Astrocyte (in vitro differentiated cells and primary cell): Measurements from ENCODE around the gene SV2A. TPM values are rescaled to one million over a fixed set of nuclear protein-coding genes. Genes with fewer than 3 reads are reported as not detected.

Experiments
- DNase-seq: peaks from one replicate; pipeline ENCODE4 v3.0.0-alpha.2; 2010; ENCODE audit warnings: low read depth
- FAIRE-seq: peaks from 2 replicates; lab custom pipeline; 2011; peaks lifted over from hg19 to GRCh38; lab: Jason Lieb, UNC
- H2AFZ ChIP-seq: 2 replicates; pipeline ENCODE4 v1.6.0; 2012; ENCODE audit warnings: low read depth, low read length, inconsistent platforms
- H3K27ac ChIP-seq: 2 replicates; pipeline ENCODE4 v1.5.1; 2011; ENCODE audit warnings: low read depth, low read length, inconsistent platforms
- H3K27me3 ChIP-seq: 2 replicates; pipeline ENCODE4 v1.6.0; 2011; ENCODE audit warnings: low read length, inconsistent platforms; ENCODE audit not compliant: insufficient read depth
- H3K36me3 ChIP-seq: 2 replicates; pipeline ENCODE4 v1.5.1; 2011; ENCODE audit warnings: low read length, inconsistent platforms; ENCODE audit not compliant: insufficient read depth
- H3K4me1 ChIP-seq: 2 replicates; pipeline ENCODE4 v1.5.1; 2011; ENCODE audit warnings: low read length, inconsistent platforms; ENCODE audit not compliant: insufficient read depth
- H3K4me2 ChIP-seq: 2 replicates; pipeline ENCODE4 v1.6.0; 2012; ENCODE audit warnings: low read length, inconsistent platforms
- H3K4me3 ChIP-seq: 2 replicates; pipeline ENCODE4 v1.5.1; 2011; ENCODE audit warnings: low read depth, mild to moderate bottlenecking, low read length, inconsistent platforms; ENCODE audit not compliant: insufficient read depth
- H3K79me2 ChIP-seq: 2 replicates; pipeline ENCODE4 v1.6.0; 2012; ENCODE audit warnings: mild to moderate bottlenecking, low read length, inconsistent platforms; ENCODE audit not compliant: insufficient read depth
- H3K9ac ChIP-seq: 2 replicates; pipeline ENCODE4 v1.6.0; 2012; ENCODE audit warnings: mild to moderate bottlenecking, low read length, inconsistent platforms
- H3K9me3 ChIP-seq: 2 replicates; pipeline ENCODE4 v1.5.1; 2012; ENCODE audit warnings: low read depth, mild to moderate bottlenecking, low read length, inconsistent platforms; ENCODE audit not compliant: insufficient read depth
- H4K20me1 ChIP-seq: 2 replicates; pipeline ENCODE4 v1.6.0; 2012; ENCODE audit warnings: low read length, inconsistent platforms; ENCODE audit not compliant: insufficient read depth
- H3K27ac Mint-ChIP-seq: one replicate; pipeline ENCODE4 v1.8.0; 2021; ENCODE audit warnings: mild to moderate bottlenecking, mixed read lengths; ENCODE audit not compliant: unreplicated experiment
- H3K27me3 Mint-ChIP-seq: one replicate; pipeline ENCODE4 v1.8.0; 2021; ENCODE audit warnings: low read depth, mixed read lengths; ENCODE audit not compliant: unreplicated experiment
- H3K36me3 Mint-ChIP-seq: one replicate; pipeline ENCODE4 v1.8.0; 2021; ENCODE audit warnings: low read depth, mixed read lengths; ENCODE audit not compliant: unreplicated experiment
- H3K4me1 Mint-ChIP-seq: one replicate; pipeline ENCODE4 v1.8.0; 2021; ENCODE audit warnings: low read depth, mixed read lengths; ENCODE audit not compliant: unreplicated experiment
- H3K4me3 Mint-ChIP-seq: one replicate; pipeline ENCODE4 v1.8.0; 2021; ENCODE audit warnings: mild to moderate bottlenecking, moderate library complexity, mixed read lengths; ENCODE audit not compliant: unreplicated experiment
- H3K9me3 Mint-ChIP-seq: one replicate; pipeline ENCODE4 v1.8.0; 2021; ENCODE audit warnings: mild to moderate bottlenecking, mixed read lengths; ENCODE audit not compliant: unreplicated experiment
- EZH2 ChIP-seq: IDR thresholded peaks from 2 replicates; pipeline ENCODE4 v1.6.1; 2012; ENCODE audit warnings: mild to moderate bottlenecking, low read length, inconsistent platforms; ENCODE audit not compliant: insufficient read depth
- total RNA-seq: library from RNA; stranded (reverse); gene quantifications from 2 replicates; pipeline ENCODE4 v1.2.1, GENCODE V29; 2021
- TF ChIP-seq, protein P1 (sequence below): IDR thresholded peaks from 2 replicates; pipeline ENCODE4 v1.5.1; 2011; ENCODE audit warnings: low read depth, mild to moderate bottlenecking, inconsistent platforms, low read length, moderate library complexity; ENCODE audit not compliant: insufficient read depth

SV2A gene
- total RNA-seq, 1 donor from 2014 or later = 6.8 TPM

DNA sequence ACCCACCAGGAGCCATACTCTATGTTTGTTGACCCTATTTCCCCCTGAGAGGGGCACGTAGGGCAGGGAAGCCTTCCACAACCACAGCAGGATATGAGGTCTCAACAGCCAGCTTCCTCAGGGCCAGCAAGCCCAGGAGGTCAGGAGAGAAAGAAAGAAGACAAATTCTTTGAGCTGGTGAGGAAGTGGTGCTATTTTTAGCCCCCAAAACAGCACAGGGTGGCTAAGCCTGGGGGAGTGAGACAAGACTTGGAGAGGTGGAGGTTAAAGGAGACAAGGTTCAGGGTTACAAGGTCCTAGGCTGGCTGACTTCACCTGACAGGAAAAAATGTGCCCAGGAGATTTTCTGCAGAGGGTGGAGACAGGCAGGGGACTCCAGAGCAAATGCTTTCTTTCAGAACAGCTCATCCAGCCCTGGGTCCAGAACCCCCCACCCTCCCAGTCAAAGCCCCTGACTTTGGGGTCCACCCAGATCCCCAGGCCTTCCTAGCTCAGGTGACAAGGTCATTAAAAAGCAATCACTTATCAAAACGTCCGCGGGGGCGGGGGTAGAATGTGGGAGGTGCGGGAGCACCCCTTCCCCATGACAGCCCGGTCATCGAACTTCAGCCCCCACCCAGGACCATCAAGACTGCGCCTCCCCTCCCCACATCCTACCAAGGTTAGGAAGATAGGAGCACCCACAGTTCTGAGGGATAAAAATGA is 1.3 kb downstream of the SV2A start:
- peaks cover 2% of the 10 kb centered on the region for H3K27me3 Mint-ChIP-seq
- H3K9me3 Mint-ChIP-seq = no peaks in the 10 kb centered on the region
- H3K4me1 Mint-ChIP-seq = peaks cover 5% of the 10 kb centered on the region

DNA sequence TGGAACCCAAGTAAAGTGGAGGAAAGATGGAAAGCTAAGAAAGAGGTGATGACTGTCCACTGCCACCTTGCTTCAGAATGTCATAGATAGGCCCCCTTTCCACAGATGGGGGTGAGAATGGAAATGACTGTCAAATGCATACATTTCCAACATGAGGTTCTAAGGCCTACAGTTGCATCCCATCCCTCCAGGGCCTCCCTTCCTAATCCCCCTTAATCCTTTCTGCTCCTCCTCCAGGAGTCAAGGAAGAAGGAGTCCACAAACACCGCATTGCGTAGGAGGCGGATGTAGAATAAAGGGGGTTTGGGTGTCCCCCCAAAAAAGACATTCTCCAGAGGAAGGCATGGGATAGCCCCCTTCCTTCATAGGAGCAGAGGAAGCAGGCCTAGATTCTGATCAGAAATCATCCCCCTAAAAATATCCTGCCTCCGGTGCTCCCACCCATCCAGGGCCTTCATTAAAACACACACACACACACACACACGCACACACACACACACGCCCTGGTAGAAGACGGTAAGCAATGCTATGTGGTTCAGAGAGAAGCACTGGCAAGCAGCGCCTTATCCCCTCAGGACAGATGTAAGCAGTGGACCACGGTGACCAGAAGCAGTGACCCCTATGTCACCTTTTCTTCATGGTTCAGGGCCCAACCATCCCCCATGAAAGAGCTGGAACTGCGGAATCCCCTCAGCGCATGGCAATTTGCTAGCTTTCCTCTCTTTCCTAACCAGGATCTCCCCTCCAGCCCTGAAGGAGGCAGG is 2.0 kb downstream of the SV2A start:
- Histone ChIP-seq H3K79me2 (peaks cover 4% of the 10 kb centered on the region), H2AFZ (no peak overlapping the region), H3K9ac (no peak overlapping the region), H3K9me3 (no peaks in the 10 kb centered on the region), H3K27ac (no peak overlapping the region), H3K4me1 (peaks cover 8% of the 10 kb centered on the region), H4K20me1 (no peaks in the 10 kb centered on the region), H3K4me3 (no peak overlapping the region), H3K4me2 (peak overlapping the region; percentile 95), H3K27me3 (no peaks in the 10 kb centered on the region), H3K36me3 (no peaks in the 10 kb centered on the region)
- peaks cover 5% of the 10 kb centered on the region for H3K4me1 Mint-ChIP-seq
- FAIRE-seq (no peak), DNase-seq (no peak)
- H3K4me3 Mint-ChIP-seq = peak overlapping the region; percentile 64
- H3K27ac Mint-ChIP-seq = no peak overlapping the region
- H3K9me3 Mint-ChIP-seq = no peaks in the 10 kb centered on the region
- TF ChIP-seq, protein P1, sequence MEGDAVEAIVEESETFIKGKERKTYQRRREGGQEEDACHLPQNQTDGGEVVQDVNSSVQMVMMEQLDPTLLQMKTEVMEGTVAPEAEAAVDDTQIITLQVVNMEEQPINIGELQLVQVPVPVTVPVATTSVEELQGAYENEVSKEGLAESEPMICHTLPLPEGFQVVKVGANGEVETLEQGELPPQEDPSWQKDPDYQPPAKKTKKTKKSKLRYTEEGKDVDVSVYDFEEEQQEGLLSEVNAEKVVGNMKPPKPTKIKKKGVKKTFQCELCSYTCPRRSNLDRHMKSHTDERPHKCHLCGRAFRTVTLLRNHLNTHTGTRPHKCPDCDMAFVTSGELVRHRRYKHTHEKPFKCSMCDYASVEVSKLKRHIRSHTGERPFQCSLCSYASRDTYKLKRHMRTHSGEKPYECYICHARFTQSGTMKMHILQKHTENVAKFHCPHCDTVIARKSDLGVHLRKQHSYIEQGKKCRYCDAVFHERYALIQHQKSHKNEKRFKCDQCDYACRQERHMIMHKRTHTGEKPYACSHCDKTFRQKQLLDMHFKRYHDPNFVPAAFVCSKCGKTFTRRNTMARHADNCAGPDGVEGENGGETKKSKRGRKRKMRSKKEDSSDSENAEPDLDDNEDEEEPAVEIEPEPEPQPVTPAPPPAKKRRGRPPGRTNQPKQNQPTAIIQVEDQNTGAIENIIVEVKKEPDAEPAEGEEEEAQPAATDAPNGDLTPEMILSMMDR = no peak
- TF ChIP-seq EZH2 = no peak
- H3K36me3 Mint-ChIP-seq = peaks cover 13% of the 10 kb centered on the region
- H3K27me3 Mint-ChIP-seq = peaks cover 2% of the 10 kb centered on the region

More for the DNA sequence above, 1.3 kb downstream of the SV2A start:
- peaks cover 8% of the 10 kb centered on the region for H3K4me1 ChIP-seq
- DNase-seq = no peak
- Mint-ChIP-seq H3K4me3 (peak overlapping the region; percentile 86), H3K27ac (peak overlapping the region; percentile 1), H3K36me3 (peaks cover 12% of the 10 kb centered on the region)
- FAIRE-seq = no peak
- H4K20me1 ChIP-seq = no peaks in the 10 kb centered on the region
- peaks cover 4% of the 10 kb centered on the region for H3K79me2 ChIP-seq
- no peak overlapping the region for H2AFZ ChIP-seq
- peak overlapping the region; percentile 72 for H3K4me3 ChIP-seq
- H3K27me3 ChIP-seq = no peaks in the 10 kb centered on the region
- TF ChIP-seq, protein P1 = no peak
- no peak for TF ChIP-seq EZH2
- peak overlapping the region; percentile 85 for H3K9ac ChIP-seq
- no peaks in the 10 kb centered on the region for H3K9me3 ChIP-seq
- H3K36me3 ChIP-seq = no peaks in the 10 kb centered on the region
- peak overlapping the region; percentile 95 for H3K4me2 ChIP-seq
- no peak overlapping the region for H3K27ac ChIP-seq
